Lower leg skin (tissue), 3 donors: Measurements from ENCODE around the gene OXSR1.

Source experiments
- POLR2A ChIP-seq, 2 donors: fragments of 450-650 bp; IDR thresholded peaks; one replicate each; pipeline ENCODE4 v1.6.1; 2016 to 2017; ENCODE audit warnings: antibody characterized with exemption in 2 of 2, mild to moderate bottlenecking in 1 of 2, moderate library complexity in 1 of 2
- TF ChIP-seq, protein P1 (sequence below), 3 donors: fragments of 450-650 bp; IDR thresholded peaks; one replicate each; pipeline ENCODE4 v1.5.1; 2016; ENCODE audit warnings: antibody characterized with exemption in 3 of 3, mild to moderate bottlenecking in 3 of 3, moderate library complexity in 2 of 3

DNA sequence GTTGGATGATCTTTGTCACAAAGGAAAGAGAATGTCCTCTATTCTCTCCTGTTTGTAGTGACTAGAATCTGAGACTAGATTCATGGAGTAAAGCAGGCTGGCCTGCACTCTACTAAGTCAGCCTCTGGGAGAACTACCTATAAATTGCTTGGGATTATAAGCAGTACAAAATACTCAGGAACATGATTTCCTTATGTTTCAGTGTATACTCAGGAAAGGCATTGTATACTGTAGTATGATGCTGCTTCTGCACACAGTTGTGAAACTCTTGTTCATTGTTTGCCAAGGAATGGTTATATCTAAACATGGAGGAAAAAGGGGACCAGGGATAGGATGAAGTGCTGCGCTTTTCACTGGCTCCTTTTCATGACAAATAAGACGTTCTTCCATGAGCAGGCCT lies 49.2 kb downstream of the OXSR1 start:
- no peak for TF ChIP-seq POLR2A (IDR thresholded peaks at IDR 0.05)
- TF ChIP-seq, protein P1, sequence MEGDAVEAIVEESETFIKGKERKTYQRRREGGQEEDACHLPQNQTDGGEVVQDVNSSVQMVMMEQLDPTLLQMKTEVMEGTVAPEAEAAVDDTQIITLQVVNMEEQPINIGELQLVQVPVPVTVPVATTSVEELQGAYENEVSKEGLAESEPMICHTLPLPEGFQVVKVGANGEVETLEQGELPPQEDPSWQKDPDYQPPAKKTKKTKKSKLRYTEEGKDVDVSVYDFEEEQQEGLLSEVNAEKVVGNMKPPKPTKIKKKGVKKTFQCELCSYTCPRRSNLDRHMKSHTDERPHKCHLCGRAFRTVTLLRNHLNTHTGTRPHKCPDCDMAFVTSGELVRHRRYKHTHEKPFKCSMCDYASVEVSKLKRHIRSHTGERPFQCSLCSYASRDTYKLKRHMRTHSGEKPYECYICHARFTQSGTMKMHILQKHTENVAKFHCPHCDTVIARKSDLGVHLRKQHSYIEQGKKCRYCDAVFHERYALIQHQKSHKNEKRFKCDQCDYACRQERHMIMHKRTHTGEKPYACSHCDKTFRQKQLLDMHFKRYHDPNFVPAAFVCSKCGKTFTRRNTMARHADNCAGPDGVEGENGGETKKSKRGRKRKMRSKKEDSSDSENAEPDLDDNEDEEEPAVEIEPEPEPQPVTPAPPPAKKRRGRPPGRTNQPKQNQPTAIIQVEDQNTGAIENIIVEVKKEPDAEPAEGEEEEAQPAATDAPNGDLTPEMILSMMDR (IDR thresholded peaks at IDR 0.05): no peak
